Endothelial cell of umbilical vein (primary cell): ENCODE data around the gene MYL3. TPM values are rescaled to one million over a fixed set of nuclear protein-coding genes. Genes with fewer than 3 reads are reported as not detected.

Source experiments
- BruUV-seq: library from RNA; stranded (reverse); fragments of 400-500 nt; replicated peaks from 2 replicates; lab custom pipeline; 2021; lab: Mats Ljungman, UMichigan
- CTCF ChIA-PET: fragments of 300-600, 350-600 bp; sonication (Branson Sonifier 250); formaldehyde crosslinking; loops from one replicate; lab custom pipeline; 2021; ENCODE audit warnings: antibody characterized with exemption, inconsistent platforms; lab: Charles Lee
- POLR2A ChIA-PET: fragments of 300-600, 350-600 bp; sonication (Branson Sonifier 250); formaldehyde crosslinking; loops from one replicate; lab custom pipeline; 2021; ENCODE audit warnings: antibody characterized with exemption, inconsistent platforms; lab: Charles Lee
- DNase-seq: peaks from one replicate; pipeline ENCODE4 v3.0.0-alpha.2; 2011; ENCODE audit warnings: low read depth, low spot score
- FAIRE-seq: peaks from 2 replicates; lab custom pipeline; 2011; peaks lifted over from hg19 to GRCh38; lab: Jason Lieb, UNC
- H2AFZ ChIP-seq: 2 replicates; pipeline ENCODE4 v1.6.0; 2012; ENCODE audit warnings: low read depth, low read length, control low read depth, inconsistent platforms
- H3K27ac ChIP-seq: 2 replicates; pipeline ENCODE4 v1.5.1; 2011; ENCODE audit warnings: low read depth, mild to moderate bottlenecking, control low read depth, low read length, moderate library complexity; ENCODE audit not compliant: insufficient read depth
- H3K27me3 ChIP-seq, 2 experiments: 2 replicates each; pipeline versions ENCODE4 v1.6.0 to v1.6.1; 2011; ENCODE audit warnings: low read length in 2 of 2, mixed read lengths in 1 of 2; ENCODE audit not compliant: control insufficient read depth in 2 of 2, insufficient read depth in 2 of 2
- H3K36me3 ChIP-seq, 2 experiments: 2 replicates in 1 of 2; 3 replicates in 1 of 2; pipeline ENCODE4 v1.5.1; 2011; ENCODE audit warnings: low read length in 2 of 2, mild to moderate bottlenecking in 1 of 2, moderate library complexity in 1 of 2; ENCODE audit not compliant: control insufficient read depth in 2 of 2, insufficient read depth in 2 of 2; ENCODE audit errors: extremely low read depth in 1 of 2
- H3K4me1 ChIP-seq: 3 replicates; pipeline ENCODE4 v1.5.1; 2011; ENCODE audit warnings: mild to moderate bottlenecking, low read length; ENCODE audit not compliant: control insufficient read depth, insufficient read depth; ENCODE audit errors: extremely low read depth
- H3K4me2 ChIP-seq: 2 replicates; pipeline ENCODE4 v1.6.1; 2011; ENCODE audit warnings: low read length, control low read depth, mixed read lengths; ENCODE audit not compliant: insufficient read depth
- H3K4me3 ChIP-seq, 3 experiments: fragments of 200-600 bp in 1 of 3; sonication (generic), shearing (Covaris generic) in 1 of 3; replicated peaks in 1 of 3; 2 replicates each; pipeline ENCODE4 v1.5.1; 2011 to 2016; ENCODE audit warnings: control low read depth in 3 of 3, low read length in 3 of 3, mild to moderate bottlenecking in 2 of 3, inconsistent platforms in 1 of 3, low read depth in 1 of 3, moderate library complexity in 1 of 3; ENCODE audit not compliant: insufficient read depth in 1 of 3
- H3K79me2 ChIP-seq: 2 replicates; pipeline ENCODE4 v1.6.0; 2012; ENCODE audit warnings: low read length, inconsistent platforms; ENCODE audit not compliant: control insufficient read depth, insufficient read depth
- H3K9ac ChIP-seq: replicated peaks from 2 replicates; pipeline ENCODE3; 2011; ENCODE audit warnings: low read length, control low read depth; ENCODE audit not compliant: insufficient read depth; ENCODE audit errors: extremely low read depth
- H3K9me1 ChIP-seq: replicated peaks from 3 replicates; pipeline ENCODE4 v1.6.0; 2011; ENCODE audit warnings: mild to moderate bottlenecking, low read length; ENCODE audit not compliant: control insufficient read depth, insufficient read depth; ENCODE audit errors: extremely low read depth
- H3K9me3 ChIP-seq: replicated peaks from 2 replicates; pipeline ENCODE4 v1.5.1; 2012; ENCODE audit warnings: low read length, inconsistent platforms; ENCODE audit not compliant: control insufficient read depth, insufficient read depth
- H4K20me1 ChIP-seq: replicated peaks from 2 replicates; pipeline ENCODE3; 2011; ENCODE audit warnings: mild to moderate bottlenecking, low read length; ENCODE audit not compliant: control insufficient read depth, insufficient read depth; ENCODE audit errors: extremely low read depth
- EZH2 ChIP-seq: IDR thresholded peaks from 2 replicates; pipeline ENCODE4 v1.6.1; 2012; ENCODE audit warnings: borderline replicate concordance, low read depth, mild to moderate bottlenecking, moderate library complexity, low read length, inconsistent platforms; ENCODE audit not compliant: severe bottlenecking
- FOS ChIP-seq: IDR thresholded peaks from 2 replicates; pipeline ENCODE4 v1.6.1; 2011; ENCODE audit warnings: mild to moderate bottlenecking, low read length, moderate library complexity, borderline replicate concordance; ENCODE audit not compliant: insufficient read depth
- GATA2 ChIP-seq: IDR thresholded peaks from 2 replicates; pipeline ENCODE4 v1.7.0; 2011; ENCODE audit warnings: low read depth, mild to moderate bottlenecking, moderate library complexity, mixed read lengths, low read length; ENCODE audit not compliant: insufficient read length, insufficient read depth
- JUN ChIP-seq: IDR thresholded peaks from 2 replicates; pipeline ENCODE4 v1.6.1; 2011; ENCODE audit warnings: borderline replicate concordance, low read depth; ENCODE audit not compliant: insufficient read length, insufficient read depth
- MYC ChIP-seq: IDR thresholded peaks from one replicate; pipeline ENCODE4 v1.6.1; 2011; ENCODE audit warnings: mild to moderate bottlenecking, low read depth, low read length
- POLR2A ChIP-seq: IDR thresholded peaks from 2 replicates; pipeline ENCODE4 v1.6.1; 2012; ENCODE audit warnings: low read depth, mild to moderate bottlenecking, control low read depth, low read length
- POLR2AphosphoS5 ChIP-seq: IDR thresholded peaks from 2 replicates; pipeline ENCODE4 v1.6.1; 2012; ENCODE audit warnings: low read depth, mild to moderate bottlenecking, control low read depth, low read length, moderate library complexity; ENCODE audit not compliant: insufficient read depth
- dilution Hi-C: fragments of 300-500 bp; cut with MboI; formaldehyde crosslinking; loops from one replicate; pipeline ENCODE4 v1.15.0; 2019; ENCODE audit warnings: low sequenced_read_pairs; ENCODE audit not compliant: extremely low pct_ligation_motif_present
- intact Hi-C: fragments of 100-400 bp; cut with micrococcal nuclease; formaldehyde crosslinking; loops from one replicate; pipeline ENCODE4 v1.10.0; 2022
- polyA plus RNA-seq, 4 experiments: library from polyadenylated mRNA; depleted of rRNA in 3 of 4; stranded (reverse) in 3 of 4; unstranded in 1 of 4; fragments of >200 nt; gene quantifications; 2 replicates each; pipeline versions ENCODE4 v1.2.1 to v1.2.3, GENCODE V29; 2011 to 2012; ENCODE audit warnings: missing spikeins in 1 of 4
- total RNA-seq: library from RNA; stranded (reverse); gene quantifications from 2 replicates; pipeline ENCODE4 v1.2.3, GENCODE V29; 2021
- TF ChIP-seq, protein P1 (sequence below): IDR thresholded peaks from 2 replicates; pipeline ENCODE4 v1.6.1; 2011; ENCODE audit not compliant: insufficient read depth, insufficient read length
- TF ChIP-seq, protein P2 (sequence below), 2 donors: IDR thresholded peaks; 1 replicate in 1 of 2; 2 replicates in 1 of 2; pipeline ENCODE4 v1.5.1; 2011; ENCODE audit warnings: low read length in 2 of 2, mild to moderate bottlenecking in 2 of 2, moderate library complexity in 2 of 2, control low read depth in 1 of 2, inconsistent platforms in 1 of 2, low read depth in 1 of 2; ENCODE audit not compliant: insufficient read depth in 1 of 2; ENCODE audit errors: extremely low read depth in 1 of 2

The MYL3 gene
- total and polyA plus RNA-seq, 2 donors (not counting 3 experiments of a cell fraction or from before 2014, with no cell fraction given): not detected

DNA sequence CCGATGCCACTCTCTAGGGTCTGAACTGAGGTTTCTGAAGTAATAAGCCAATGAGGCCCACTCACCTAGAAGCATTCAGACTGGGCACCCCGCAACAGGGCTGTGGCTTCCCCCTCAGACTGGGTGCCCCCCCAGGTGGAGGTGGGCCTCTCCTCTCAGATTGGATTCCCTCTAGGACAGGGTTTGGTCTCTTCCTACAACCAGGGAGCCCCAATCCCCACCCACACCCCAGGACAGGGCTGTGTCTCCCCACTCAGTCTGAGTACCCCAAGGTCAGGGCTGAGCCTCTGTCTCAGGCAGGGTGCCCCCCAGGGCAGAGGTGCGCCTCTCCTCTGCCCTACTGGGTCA, 41.9 kb upstream of the MYL3 start:
- DNase-seq: no peak
- H3K36me3 ChIP-seq: no peaks in the 10 kb centered on the region
- ChIA-PET CTCF (no interaction called here), POLR2A (no interaction called here)
- no peak overlapping the region for H3K9ac ChIP-seq
- no peak overlapping the region for H2AFZ ChIP-seq
- TF ChIP-seq POLR2A: no peak
- no peak for TF ChIP-seq FOS
- TF ChIP-seq, protein P1, sequence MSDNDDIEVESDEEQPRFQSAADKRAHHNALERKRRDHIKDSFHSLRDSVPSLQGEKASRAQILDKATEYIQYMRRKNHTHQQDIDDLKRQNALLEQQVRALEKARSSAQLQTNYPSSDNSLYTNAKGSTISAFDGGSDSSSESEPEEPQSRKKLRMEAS: no peak
- no peak for TF ChIP-seq POLR2AphosphoS5
- no peak for TF ChIP-seq JUN
- TF ChIP-seq EZH2: no peak
- no peak for TF ChIP-seq GATA2
- TF ChIP-seq MYC: no peak
- TF ChIP-seq, protein P2, sequence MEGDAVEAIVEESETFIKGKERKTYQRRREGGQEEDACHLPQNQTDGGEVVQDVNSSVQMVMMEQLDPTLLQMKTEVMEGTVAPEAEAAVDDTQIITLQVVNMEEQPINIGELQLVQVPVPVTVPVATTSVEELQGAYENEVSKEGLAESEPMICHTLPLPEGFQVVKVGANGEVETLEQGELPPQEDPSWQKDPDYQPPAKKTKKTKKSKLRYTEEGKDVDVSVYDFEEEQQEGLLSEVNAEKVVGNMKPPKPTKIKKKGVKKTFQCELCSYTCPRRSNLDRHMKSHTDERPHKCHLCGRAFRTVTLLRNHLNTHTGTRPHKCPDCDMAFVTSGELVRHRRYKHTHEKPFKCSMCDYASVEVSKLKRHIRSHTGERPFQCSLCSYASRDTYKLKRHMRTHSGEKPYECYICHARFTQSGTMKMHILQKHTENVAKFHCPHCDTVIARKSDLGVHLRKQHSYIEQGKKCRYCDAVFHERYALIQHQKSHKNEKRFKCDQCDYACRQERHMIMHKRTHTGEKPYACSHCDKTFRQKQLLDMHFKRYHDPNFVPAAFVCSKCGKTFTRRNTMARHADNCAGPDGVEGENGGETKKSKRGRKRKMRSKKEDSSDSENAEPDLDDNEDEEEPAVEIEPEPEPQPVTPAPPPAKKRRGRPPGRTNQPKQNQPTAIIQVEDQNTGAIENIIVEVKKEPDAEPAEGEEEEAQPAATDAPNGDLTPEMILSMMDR (IDR thresholded peaks at IDR 0.05; ENCODE audit: extremely low read depth in 1 of 2, insufficient read depth in 1 of 2, low read depth in 1 of 2, low read length in 2 of 2): no peak
- no peak overlapping the region for H3K27ac ChIP-seq
- H3K4me2 ChIP-seq: no peak overlapping the region
- H3K9me3 ChIP-seq: no peaks in the 10 kb centered on the region
- H4K20me1 ChIP-seq: no peaks in the 10 kb centered on the region
- intact Hi-C loops (no loop called here), dilution Hi-C loops (no loop called here)
- H3K4me1 ChIP-seq: peaks cover 12% of the 10 kb centered on the region
- no TSS peak for BruUV-seq
- no peak for FAIRE-seq
- no peaks in the 10 kb centered on the region for H3K27me3 ChIP-seq
- H3K4me3 ChIP-seq: no peak overlapping the region
- H3K79me2 ChIP-seq: no peaks in the 10 kb centered on the region
- H3K9me1 ChIP-seq: no peaks in the 10 kb centered on the region
